ENCODE measurements around the gene JAZF1. TPM values are rescaled to one million over a fixed set of nuclear protein-coding genes. Genes with fewer than 3 reads are reported as not detected.

The JAZF1 gene
- total and polyA plus RNA-seq, 8 donors: 4.0 to 13.9 (median 6.0) TPM

DNA sequence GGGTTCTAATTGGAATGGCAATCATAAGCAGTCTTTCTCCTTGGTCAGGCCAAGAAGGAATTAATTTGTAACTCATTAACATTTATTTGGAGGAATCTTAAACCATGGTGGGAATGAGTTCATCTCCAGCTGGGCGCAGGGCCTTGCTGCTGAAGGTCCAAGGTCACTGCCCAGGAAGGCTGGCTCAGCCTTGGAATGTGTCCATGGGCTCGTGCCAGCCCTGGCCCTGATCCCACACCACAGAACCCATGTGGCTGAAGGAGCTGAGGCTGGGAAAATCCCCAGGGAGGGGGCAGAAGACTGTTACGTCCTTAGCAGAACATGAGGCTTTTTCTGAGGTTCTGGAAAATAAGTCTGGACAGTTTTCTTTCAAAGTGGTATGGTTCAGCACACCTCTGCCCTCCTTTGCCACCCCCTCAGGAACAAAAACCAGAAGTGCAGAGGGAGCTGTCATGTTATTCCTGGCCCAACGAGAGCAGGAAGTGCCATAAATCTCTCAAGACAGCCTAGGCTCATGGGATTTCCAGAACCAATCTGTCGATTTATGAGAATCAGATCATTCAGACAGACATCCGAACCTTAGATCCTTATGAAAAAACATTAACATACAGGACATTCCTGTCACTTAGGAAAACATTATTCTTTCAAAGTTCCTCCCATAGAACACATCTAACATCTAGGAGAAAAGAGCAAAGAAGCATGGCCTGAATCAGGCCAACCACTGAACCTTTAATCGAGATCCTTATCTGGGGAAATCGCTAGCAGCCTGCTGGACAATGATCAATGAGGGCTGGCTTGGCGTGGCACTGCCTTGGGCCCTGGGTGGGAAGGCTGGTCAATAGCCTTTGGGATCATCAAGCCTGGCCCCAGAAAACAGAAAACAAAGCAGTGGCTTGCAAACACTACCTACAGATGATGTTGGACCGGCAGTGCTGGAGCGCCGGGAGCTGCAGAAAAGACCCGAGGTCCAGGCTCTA lies 306.3 kb downstream of the JAZF1 start:
- Histone ChIP-seq H3K4me3 (no peak overlapping the region), H3K36me3 (no peaks in the 10 kb centered on the region), H3K27ac (peak overlapping the region; percentile 52 to 84 (median 68)), H3K27me3 (no peaks in the 10 kb centered on the region), H3K4me1 (peaks cover 34 to 51% (median 50%) of the 10 kb centered on the region in 3 donors), H3K9me3 (no peaks in the 10 kb centered on the region)
- peak; percentile 87 to 95 (median 94) for ATAC-seq
- FAIRE-seq: no peak
- intact Hi-C loops (cut with DNase I): no loop called here
- TF ChIP-seq, protein P1, sequence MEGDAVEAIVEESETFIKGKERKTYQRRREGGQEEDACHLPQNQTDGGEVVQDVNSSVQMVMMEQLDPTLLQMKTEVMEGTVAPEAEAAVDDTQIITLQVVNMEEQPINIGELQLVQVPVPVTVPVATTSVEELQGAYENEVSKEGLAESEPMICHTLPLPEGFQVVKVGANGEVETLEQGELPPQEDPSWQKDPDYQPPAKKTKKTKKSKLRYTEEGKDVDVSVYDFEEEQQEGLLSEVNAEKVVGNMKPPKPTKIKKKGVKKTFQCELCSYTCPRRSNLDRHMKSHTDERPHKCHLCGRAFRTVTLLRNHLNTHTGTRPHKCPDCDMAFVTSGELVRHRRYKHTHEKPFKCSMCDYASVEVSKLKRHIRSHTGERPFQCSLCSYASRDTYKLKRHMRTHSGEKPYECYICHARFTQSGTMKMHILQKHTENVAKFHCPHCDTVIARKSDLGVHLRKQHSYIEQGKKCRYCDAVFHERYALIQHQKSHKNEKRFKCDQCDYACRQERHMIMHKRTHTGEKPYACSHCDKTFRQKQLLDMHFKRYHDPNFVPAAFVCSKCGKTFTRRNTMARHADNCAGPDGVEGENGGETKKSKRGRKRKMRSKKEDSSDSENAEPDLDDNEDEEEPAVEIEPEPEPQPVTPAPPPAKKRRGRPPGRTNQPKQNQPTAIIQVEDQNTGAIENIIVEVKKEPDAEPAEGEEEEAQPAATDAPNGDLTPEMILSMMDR (IDR thresholded peaks at IDR 0.05): no peak
- 32 to 34% methylated on average over 13 of the region's 13 CpGs for WGBS, 2 donors
- DNase-seq: peak; percentile 88 to 97 (median 94)

DNA sequence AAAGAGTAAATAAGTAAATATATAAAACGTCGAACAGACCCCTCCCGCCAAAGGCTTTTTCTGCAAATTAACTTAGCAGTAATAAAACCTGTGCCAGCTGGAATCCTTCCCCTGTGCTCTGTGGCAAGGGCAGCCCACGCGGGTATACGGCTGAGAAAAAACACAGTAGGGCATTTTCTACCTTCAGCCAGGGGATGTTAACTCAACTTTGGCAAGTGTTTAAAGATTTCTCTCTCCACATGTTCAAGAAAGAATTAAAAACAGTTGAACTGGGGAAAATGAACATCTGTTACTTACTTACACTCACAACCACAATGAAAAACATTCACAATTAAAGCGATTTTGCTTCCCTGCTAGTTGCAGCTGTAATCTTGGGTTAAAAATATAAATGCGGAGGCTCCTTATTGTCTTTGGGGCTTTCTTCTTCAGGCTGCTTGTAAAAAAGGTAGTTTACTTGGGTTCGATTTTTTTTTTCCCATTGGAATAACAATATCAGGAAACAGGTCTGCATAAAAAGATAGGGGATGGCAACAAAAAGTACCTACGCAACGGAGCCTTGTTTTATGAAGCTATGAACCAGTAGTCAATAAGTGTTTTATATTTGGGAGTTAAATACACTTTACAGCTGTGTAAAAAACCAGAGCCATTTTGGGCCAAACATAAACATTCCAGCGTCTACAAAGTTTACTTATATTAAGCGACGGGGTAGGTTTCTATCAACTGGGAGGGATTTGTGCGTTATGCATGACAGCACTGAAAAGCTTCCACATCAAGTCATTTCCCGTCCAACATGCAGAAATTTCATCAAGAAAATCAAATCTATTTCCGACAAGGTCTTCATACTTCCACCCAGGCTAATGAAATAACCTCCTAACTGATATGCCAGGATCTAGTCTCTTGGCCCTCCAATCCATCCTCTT lies 308.0 kb downstream of the JAZF1 start:
- FAIRE-seq (no peak), DNase-seq (peak in 2 of 6 donors; percentile 54 to 55), ATAC-seq (peak in 3 of 4 donors; percentile 2 to 43 (median 17))
- Histone ChIP-seq H3K27me3 (no peaks in the 10 kb centered on the region), H3K9me3 (no peaks in the 10 kb centered on the region), H3K27ac (peak overlapping the region; percentile 52 to 84 (median 68)), H3K4me3 (no peak overlapping the region), H3K4me1 (peaks cover 34 to 51% (median 50%) of the 10 kb centered on the region in 3 donors), H3K36me3 (no peaks in the 10 kb centered on the region)
- 32 to 34% methylated on average over 17 of the region's 17 CpGs for WGBS, 2 donors
- TF ChIP-seq, protein P1 (IDR thresholded peaks at IDR 0.05): no peak
- intact Hi-C loops (cut with DNase I): no loop called here

DNA sequence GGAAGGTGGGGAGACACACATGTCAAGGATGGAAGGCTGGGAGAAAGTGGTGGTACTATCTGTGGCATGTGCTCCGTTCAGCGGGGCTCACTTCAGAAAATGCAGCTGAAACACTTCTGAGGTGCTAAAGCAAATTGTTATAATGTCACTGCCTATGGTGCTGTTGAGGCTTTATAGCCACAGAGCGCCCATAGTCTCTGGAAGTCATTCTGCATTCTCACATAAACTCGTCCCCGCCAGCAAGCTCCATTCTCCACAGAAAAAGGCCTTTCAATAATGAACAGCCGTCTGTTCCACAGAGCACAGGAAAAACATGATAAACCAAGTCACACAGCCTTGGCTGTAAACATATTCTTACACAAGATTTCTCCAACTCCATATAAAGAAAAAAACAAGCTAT lies 308.7 kb downstream of the JAZF1 start:
- WGBS, 2 donors: 72 to 74% methylated on average over 6 of the region's 6 CpGs

DNA sequence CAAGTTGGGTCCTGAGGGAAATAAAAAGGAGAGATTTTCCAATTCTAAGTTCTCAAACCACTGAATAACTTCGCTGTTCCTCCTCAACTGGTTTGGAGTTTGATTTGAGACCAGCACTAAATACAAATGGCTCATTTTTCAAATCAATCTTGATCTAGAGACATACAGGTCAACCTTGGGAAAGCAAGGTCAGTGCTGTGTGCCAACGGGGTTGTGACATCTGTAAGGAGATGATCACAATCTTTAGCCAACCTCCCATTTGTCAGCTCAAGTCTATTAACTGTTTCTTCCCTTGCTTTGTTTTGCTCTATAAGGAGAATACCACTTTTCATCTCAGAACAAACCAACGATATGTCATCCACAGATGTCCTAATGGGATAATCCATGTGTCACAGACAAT lies 309.5 kb downstream of the JAZF1 start:
- no peak for DNase-seq
- ATAC-seq: no peak

More for the DNA sequence above, 308.7 kb downstream of the JAZF1 start:
- FAIRE-seq (no peak), DNase-seq (no peak), ATAC-seq (no peak)
- Histone ChIP-seq H3K27ac (peak overlapping the region in 2 of 4 donors; percentile 82 to 84), H3K9me3 (no peaks in the 10 kb centered on the region), H3K4me3 (no peak overlapping the region), H3K4me1 (peaks cover 34 to 50% (median 50%) of the 10 kb centered on the region in 3 donors), H3K36me3 (no peaks in the 10 kb centered on the region), H3K27me3 (no peaks in the 10 kb centered on the region)
- intact Hi-C loops (cut with DNase I): no loop called here
- TF ChIP-seq, protein P1 (IDR thresholded peaks at IDR 0.05): no peak

More for the DNA sequence above, 309.5 kb downstream of the JAZF1 start:
- no peak for FAIRE-seq
- peaks cover 34 to 44% (median 42%) of the 10 kb centered on the region in 3 donors for H3K4me1 ChIP-seq
- WGBS, 2 donors: 68% methylated on average over 3 of the region's 3 CpGs
- H3K4me3 ChIP-seq: no peak overlapping the region
- no peaks in the 10 kb centered on the region for H3K27me3 ChIP-seq
- TF ChIP-seq, protein P1 (IDR thresholded peaks at IDR 0.05): no peak
- H3K27ac ChIP-seq: no peak overlapping the region
- no peaks in the 10 kb centered on the region for H3K9me3 ChIP-seq
- H3K36me3 ChIP-seq: no peaks in the 10 kb centered on the region
- intact Hi-C loops (cut with DNase I): no loop called here

All from pancreas (tissue), 10 donors.